SK-N-SH treated with all-trans-retinoic acid at 6 μM for 48 hours (cell line): Measurements from ENCODE around the gene SIX5.
A peak's percentile ranks its signal among the peaks of the same experiment; 100 is the strongest.

Source experiments
- ATAC-seq: fragments of 200-7000 bp; cut with Tn5 transposase; 3 replicates; pipeline ENCODE4 v1.9.1; 2020; ENCODE audit warnings: mild to moderate bottlenecking, moderate library complexity
- ARNTL ChIP-seq: fragments of 450-650 bp; formaldehyde crosslinking; IDR thresholded peaks from 2 replicates; pipeline ENCODE4 v1.5.0; 2020; ENCODE audit warnings: low read depth, mild to moderate bottlenecking, moderate library complexity, borderline replicate concordance
- BACH2 ChIP-seq: fragments of 250-450 bp; sonication (Bioruptor Pico); IDR thresholded peaks from 2 replicates; pipeline ENCODE4 v1.9.0; 2021; ENCODE audit warnings: mild to moderate bottlenecking, borderline replicate concordance
- CSDC2 ChIP-seq: fragments of 250-450 bp; sonication (Bioruptor Pico); IDR thresholded peaks from 2 replicates; pipeline ENCODE4 v1.5.0; 2020; ENCODE audit warnings: mild to moderate bottlenecking, moderate library complexity
- ESRRG ChIP-seq: fragments of 250-450 bp; sonication (Bioruptor Pico); IDR thresholded peaks from 2 replicates; pipeline ENCODE4 v1.6.1; 2021; ENCODE audit warnings: mild to moderate bottlenecking
- ISL1 ChIP-seq: fragments of 250-450 bp; sonication (Bioruptor Pico); IDR thresholded peaks from 2 replicates; pipeline ENCODE4 v2.1.2; 2022; ENCODE audit warnings: mild to moderate bottlenecking, moderate library complexity
- OSR1 ChIP-seq: fragments of 250-450 bp; sonication (Bioruptor Pico); IDR thresholded peaks from 2 replicates; pipeline ENCODE4 v1.8.0; 2022; ENCODE audit warnings: moderate library complexity, mild to moderate bottlenecking, inconsistent platforms
- PPARA ChIP-seq: fragments of 250-450 bp; sonication (Bioruptor Pico); IDR thresholded peaks from 2 replicates; pipeline ENCODE4 v1.5.0; 2020; ENCODE audit warnings: mild to moderate bottlenecking, borderline replicate concordance
- RARB ChIP-seq: fragments of 250-450 bp; sonication (Bioruptor Pico); IDR thresholded peaks from 2 replicates; pipeline ENCODE4 v1.8.0; 2021; ENCODE audit warnings: mild to moderate bottlenecking, moderate library complexity
- SNAI2 ChIP-seq: fragments of 250-450 bp; sonication (Bioruptor Pico); IDR thresholded peaks from 2 replicates; pipeline ENCODE4 v1.5.0; 2020; ENCODE audit warnings: mild to moderate bottlenecking, moderate library complexity
- TCF4 ChIP-seq: fragments of 250-450 bp; sonication (Bioruptor Pico); IDR thresholded peaks from 2 replicates; pipeline ENCODE4 v1.8.0; 2021; ENCODE audit warnings: mild to moderate bottlenecking, moderate library complexity, borderline replicate concordance
- TOX ChIP-seq: fragments of 250-450 bp; sonication (Bioruptor Pico); IDR thresholded peaks from 2 replicates; pipeline ENCODE4 v1.8.0; 2021; ENCODE audit warnings: mild to moderate bottlenecking, moderate library complexity, borderline replicate concordance
- ZC3H10 ChIP-seq: fragments of 250-450 bp; sonication (Bioruptor Pico); IDR thresholded peaks from 2 replicates; pipeline ENCODE4 v1.5.1; 2021; ENCODE audit warnings: mild to moderate bottlenecking, moderate library complexity
- ZFP3 ChIP-seq: fragments of 250-450 bp; sonication (Bioruptor Pico); IDR thresholded peaks from 2 replicates; pipeline ENCODE4 v1.5.0; 2020; ENCODE audit warnings: mild to moderate bottlenecking, moderate library complexity
- ZFP30 ChIP-seq: fragments of 450-650 bp; formaldehyde crosslinking; IDR thresholded peaks from 2 replicates; pipeline ENCODE4 v1.5.0; 2022; ENCODE audit warnings: mild to moderate bottlenecking, moderate library complexity
- ZNF565 ChIP-seq: fragments of 450-650 bp; formaldehyde crosslinking; conservative IDR thresholded peaks from 2 replicates; pipeline ENCODE4 v1.5.0; 2020; ENCODE audit warnings: low read depth, mild to moderate bottlenecking, moderate library complexity
- ZNF70 ChIP-seq: fragments of 450-650 bp; formaldehyde crosslinking; IDR thresholded peaks from 2 replicates; pipeline ENCODE4 v1.5.0; 2020; ENCODE audit warnings: mild to moderate bottlenecking, moderate library complexity
- ZNF8 ChIP-seq: fragments of 450-650 bp; formaldehyde crosslinking; IDR thresholded peaks from 2 replicates; pipeline ENCODE4 v1.5.0; 2020; ENCODE audit warnings: mild to moderate bottlenecking, moderate library complexity
- TF ChIP-seq, protein P1 (sequence below): fragments of 250-450 bp; sonication (Bioruptor Pico); IDR thresholded peaks from 2 replicates; pipeline ENCODE4 v1.8.0; 2020; ENCODE audit warnings: mild to moderate bottlenecking, moderate library complexity, borderline replicate concordance
- TF ChIP-seq, protein P2 (sequence below): fragments of 250-450 bp; sonication (Bioruptor Pico); IDR thresholded peaks from 2 replicates; pipeline ENCODE4 v1.5.1; 2021; ENCODE audit warnings: mild to moderate bottlenecking, moderate library complexity
- TF ChIP-seq, protein P3 (sequence below): fragments of 250-450 bp; sonication (Bioruptor Pico); IDR thresholded peaks from 2 replicates; pipeline ENCODE4 v1.8.0; 2021; ENCODE audit warnings: low read depth, mild to moderate bottlenecking, moderate library complexity, borderline replicate concordance
- TF ChIP-seq, protein P4 (sequence below): fragments of 250-450 bp; sonication (Bioruptor Pico); IDR thresholded peaks from 2 replicates; pipeline ENCODE4 v1.5.1; 2020; ENCODE audit warnings: low read depth, mild to moderate bottlenecking, moderate library complexity
- TF ChIP-seq, protein P5 (sequence below): fragments of 250-450 bp; sonication (Bioruptor Pico); IDR thresholded peaks from 2 replicates; pipeline ENCODE4 v1.5.0; 2020; ENCODE audit warnings: mild to moderate bottlenecking, moderate library complexity

SIX5 gene

DNA sequence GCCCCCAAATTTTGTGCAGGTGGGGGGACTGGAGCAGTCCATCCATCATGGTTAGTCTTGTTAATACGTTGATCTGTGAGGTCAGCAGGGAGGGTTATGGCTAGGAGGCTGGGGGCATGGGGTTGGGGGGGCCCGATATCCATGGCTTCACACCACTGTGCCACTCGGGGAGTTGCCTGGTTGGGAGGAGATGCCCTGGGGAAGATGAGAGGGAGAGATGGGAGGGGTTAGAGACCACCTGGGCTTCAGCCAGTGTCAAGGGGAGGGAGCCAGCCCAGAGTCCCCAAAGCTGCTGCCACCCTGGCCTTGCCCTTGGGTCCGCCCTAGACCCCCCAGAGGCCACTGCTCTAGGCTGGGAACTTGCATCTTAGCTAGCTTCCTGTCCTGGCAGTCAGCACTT, 15.0 kb upstream of the SIX5 start:
- no peak for ATAC-seq
- TF ChIP-seq BACH2 (CRISPR knock-in tag) (no peak), OSR1 (CRISPR knock-in tag) (no peak), ZNF8 (CRISPR knock-in tag) (no peak), ZC3H10 (CRISPR knock-in tag) (no peak), ESRRG (CRISPR knock-in tag) (no peak), ZFP3 (CRISPR knock-in tag) (no peak), SNAI2 (no peak), CSDC2 (no peak), TOX (CRISPR knock-in tag) (no peak), ARNTL (CRISPR knock-in tag) (no peak), ZFP30 (CRISPR knock-in tag) (no peak), ISL1 (no peak), RARB (no peak), ZNF565 (CRISPR knock-in tag) (no peak)
- TF ChIP-seq, protein P1, sequence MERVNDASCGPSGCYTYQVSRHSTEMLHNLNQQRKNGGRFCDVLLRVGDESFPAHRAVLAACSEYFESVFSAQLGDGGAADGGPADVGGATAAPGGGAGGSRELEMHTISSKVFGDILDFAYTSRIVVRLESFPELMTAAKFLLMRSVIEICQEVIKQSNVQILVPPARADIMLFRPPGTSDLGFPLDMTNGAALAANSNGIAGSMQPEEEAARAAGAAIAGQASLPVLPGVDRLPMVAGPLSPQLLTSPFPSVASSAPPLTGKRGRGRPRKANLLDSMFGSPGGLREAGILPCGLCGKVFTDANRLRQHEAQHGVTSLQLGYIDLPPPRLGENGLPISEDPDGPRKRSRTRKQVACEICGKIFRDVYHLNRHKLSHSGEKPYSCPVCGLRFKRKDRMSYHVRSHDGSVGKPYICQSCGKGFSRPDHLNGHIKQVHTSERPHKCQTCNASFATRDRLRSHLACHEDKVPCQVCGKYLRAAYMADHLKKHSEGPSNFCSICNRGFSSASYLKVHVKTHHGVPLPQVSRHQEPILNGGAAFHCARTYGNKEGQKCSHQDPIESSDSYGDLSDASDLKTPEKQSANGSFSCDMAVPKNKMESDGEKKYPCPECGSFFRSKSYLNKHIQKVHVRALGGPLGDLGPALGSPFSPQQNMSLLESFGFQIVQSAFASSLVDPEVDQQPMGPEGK (CRISPR knock-in tag), result no peak
- TF ChIP-seq, protein P2, sequence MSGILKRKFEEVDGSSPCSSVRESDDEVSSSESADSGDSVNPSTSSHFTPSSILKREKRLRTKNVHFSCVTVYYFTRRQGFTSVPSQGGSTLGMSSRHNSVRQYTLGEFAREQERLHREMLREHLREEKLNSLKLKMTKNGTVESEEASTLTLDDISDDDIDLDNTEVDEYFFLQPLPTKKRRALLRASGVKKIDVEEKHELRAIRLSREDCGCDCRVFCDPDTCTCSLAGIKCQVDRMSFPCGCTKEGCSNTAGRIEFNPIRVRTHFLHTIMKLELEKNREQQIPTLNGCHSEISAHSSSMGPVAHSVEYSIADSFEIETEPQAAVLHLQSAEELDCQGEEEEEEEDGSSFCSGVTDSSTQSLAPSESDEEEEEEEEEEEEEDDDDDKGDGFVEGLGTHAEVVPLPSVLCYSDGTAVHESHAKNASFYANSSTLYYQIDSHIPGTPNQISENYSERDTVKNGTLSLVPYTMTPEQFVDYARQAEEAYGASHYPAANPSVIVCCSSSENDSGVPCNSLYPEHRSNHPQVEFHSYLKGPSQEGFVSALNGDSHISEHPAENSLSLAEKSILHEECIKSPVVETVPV, result no peak
- TF ChIP-seq, protein P3, sequence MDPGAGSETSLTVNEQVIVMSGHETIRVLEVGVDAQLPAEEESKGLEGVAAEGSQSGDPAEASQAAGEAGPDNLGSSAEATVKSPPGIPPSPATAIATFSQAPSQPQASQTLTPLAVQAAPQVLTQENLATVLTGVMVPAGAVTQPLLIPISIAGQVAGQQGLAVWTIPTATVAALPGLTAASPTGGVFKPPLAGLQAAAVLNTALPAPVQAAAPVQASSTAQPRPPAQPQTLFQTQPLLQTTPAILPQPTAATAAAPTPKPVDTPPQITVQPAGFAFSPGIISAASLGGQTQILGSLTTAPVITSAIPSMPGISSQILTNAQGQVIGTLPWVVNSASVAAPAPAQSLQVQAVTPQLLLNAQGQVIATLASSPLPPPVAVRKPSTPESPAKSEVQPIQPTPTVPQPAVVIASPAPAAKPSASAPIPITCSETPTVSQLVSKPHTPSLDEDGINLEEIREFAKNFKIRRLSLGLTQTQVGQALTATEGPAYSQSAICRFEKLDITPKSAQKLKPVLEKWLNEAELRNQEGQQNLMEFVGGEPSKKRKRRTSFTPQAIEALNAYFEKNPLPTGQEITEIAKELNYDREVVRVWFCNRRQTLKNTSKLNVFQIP (CRISPR knock-in tag), result no peak
- TF ChIP-seq, protein P4, sequence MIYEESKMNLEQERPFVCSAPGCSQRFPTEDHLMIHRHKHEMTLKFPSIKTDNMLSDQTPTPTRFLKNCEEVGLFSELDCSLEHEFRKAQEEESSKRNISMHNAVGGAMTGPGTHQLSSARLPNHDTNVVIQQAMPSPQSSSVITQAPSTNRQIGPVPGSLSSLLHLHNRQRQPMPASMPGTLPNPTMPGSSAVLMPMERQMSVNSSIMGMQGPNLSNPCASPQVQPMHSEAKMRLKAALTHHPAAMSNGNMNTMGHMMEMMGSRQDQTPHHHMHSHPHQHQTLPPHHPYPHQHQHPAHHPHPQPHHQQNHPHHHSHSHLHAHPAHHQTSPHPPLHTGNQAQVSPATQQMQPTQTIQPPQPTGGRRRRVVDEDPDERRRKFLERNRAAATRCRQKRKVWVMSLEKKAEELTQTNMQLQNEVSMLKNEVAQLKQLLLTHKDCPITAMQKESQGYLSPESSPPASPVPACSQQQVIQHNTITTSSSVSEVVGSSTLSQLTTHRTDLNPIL (CRISPR knock-in tag), result no peak
- TF ChIP-seq, protein P5, sequence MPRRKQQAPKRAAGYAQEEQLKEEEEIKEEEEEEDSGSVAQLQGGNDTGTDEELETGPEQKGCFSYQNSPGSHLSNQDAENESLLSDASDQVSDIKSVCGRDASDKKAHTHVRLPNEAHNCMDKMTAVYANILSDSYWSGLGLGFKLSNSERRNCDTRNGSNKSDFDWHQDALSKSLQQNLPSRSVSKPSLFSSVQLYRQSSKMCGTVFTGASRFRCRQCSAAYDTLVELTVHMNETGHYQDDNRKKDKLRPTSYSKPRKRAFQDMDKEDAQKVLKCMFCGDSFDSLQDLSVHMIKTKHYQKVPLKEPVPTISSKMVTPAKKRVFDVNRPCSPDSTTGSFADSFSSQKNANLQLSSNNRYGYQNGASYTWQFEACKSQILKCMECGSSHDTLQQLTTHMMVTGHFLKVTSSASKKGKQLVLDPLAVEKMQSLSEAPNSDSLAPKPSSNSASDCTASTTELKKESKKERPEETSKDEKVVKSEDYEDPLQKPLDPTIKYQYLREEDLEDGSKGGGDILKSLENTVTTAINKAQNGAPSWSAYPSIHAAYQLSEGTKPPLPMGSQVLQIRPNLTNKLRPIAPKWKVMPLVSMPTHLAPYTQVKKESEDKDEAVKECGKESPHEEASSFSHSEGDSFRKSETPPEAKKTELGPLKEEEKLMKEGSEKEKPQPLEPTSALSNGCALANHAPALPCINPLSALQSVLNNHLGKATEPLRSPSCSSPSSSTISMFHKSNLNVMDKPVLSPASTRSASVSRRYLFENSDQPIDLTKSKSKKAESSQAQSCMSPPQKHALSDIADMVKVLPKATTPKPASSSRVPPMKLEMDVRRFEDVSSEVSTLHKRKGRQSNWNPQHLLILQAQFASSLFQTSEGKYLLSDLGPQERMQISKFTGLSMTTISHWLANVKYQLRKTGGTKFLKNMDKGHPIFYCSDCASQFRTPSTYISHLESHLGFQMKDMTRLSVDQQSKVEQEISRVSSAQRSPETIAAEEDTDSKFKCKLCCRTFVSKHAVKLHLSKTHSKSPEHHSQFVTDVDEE (CRISPR knock-in tag), result no peak

DNA sequence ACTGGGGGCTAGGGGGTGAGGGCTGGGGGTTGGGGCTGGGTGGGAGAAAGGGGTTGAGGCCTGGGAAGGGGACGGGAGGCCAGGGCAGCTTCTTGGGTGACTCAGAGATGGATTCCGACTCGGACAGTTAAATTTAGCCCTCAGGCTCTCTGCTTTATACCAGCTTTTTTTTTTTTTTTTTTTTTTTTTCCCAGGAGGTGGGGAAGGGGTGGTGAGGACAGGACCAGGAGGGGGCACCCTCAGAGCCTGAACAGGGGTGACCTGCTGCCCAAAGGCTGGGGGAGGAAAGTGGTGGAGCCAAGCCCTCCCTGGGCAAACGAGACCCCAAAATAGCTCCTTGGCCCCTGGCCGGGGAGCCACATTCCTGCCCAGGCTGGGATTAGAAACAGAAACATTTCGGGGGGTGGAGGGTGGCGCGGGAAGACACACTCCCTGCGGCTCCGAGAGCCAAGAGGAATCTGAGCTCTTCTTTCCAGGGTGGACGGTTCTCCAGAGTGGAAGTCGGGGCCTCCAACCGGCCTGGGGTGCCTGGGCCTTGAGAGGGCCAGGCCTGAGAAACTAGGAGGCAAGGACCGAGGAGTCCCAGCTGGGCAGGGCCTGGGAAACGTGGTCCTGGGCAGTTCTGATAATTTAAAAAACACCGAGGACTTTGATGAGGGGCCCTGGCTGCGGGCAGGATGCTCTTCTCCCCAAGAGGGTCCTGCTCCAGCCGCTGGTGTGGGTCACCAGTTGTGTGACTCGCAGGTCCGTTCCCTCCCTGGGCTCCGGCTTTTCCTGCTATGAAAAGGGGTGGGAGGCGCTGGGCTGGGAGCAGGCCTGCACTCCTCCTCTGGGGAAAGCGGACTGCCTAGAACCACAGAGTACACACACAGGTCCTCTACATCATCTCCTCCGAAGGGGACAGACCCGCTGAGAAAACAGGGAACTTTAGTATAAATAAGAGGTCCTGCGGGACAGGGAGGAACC, 14.1 kb upstream of the SIX5 start:
- peak; percentile 81 for ATAC-seq
- TF ChIP-seq, protein P4 (CRISPR knock-in tag), result no peak
- no peak for TF ChIP-seq ZNF565 (CRISPR knock-in tag)
- TF ChIP-seq RARB, result no peak
- TF ChIP-seq, protein P5 (CRISPR knock-in tag), result no peak
- no peak for TF ChIP-seq PPARA (CRISPR knock-in tag)
- TF ChIP-seq TCF4 (CRISPR knock-in tag), result no peak
- no peak for TF ChIP-seq ARNTL (CRISPR knock-in tag)
- no peak for TF ChIP-seq CSDC2
- TF ChIP-seq BACH2 (CRISPR knock-in tag), result no peak
- TF ChIP-seq ISL1, result no peak
- TF ChIP-seq ZC3H10 (CRISPR knock-in tag), result no peak
- TF ChIP-seq ZNF70 (CRISPR knock-in tag), result no peak
- no peak for TF ChIP-seq SNAI2
- TF ChIP-seq OSR1 (CRISPR knock-in tag), result no peak
- TF ChIP-seq ESRRG (CRISPR knock-in tag), result no peak
- TF ChIP-seq ZFP30 (CRISPR knock-in tag), result no peak
